ENCODE data around the gene PBX3. TPM values are rescaled to one million over a fixed set of nuclear protein-coding genes. Genes with fewer than 3 reads are reported as not detected.
A peak's percentile ranks its signal among the peaks of the same experiment; 100 is the strongest.

The PBX3 gene
- polyA plus RNA-seq, 1 donor (not counting 4 experiments of a cell fraction or from before 2014, with no cell fraction given), result 26.3 TPM

DNA sequence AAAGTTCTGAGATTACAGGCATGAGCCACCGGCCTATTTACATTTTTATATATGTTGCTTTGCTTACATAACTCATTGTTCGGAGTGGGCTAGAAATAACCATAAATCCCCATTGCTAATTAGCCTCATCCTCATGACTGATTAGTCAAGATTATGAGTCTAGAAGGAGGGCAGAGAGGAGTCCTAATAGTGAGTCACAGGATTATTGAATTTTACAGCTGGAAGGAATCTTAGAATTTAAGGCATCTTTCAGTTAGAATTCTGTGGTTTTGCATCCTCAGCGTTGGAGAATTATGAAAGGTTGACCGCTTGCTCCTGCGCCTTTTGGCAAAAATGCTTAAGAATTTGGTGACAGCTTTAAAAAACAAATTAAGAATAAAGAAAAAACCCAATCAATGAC is 2.6 kb upstream of the PBX3 start:
- no peak for FAIRE-seq
- dilution Hi-C loops (cut with MboI; ENCODE audit: extremely low pct_ligation_motif_present, low sequenced_read_pairs), result no loop called here

DNA sequence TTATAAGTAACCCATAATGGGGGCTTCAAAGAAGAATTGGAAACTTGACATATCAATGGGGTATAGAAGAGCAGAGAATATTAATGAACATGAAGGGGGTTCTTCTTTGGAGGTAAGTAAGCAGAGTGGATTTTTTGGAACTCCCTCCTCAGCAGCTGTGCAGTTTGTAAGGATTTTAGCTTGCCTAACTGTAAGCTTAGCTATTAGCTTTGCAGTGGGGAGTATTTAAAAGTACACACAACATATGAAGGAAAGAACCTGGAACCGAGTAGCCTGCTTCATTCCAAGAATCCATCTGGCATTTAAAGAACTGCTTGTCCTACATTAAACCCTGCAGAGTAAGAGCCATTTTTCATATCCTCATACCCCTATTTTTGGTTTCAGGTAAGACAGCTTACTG is 2.2 kb upstream of the PBX3 start:
- H4K20me1 ChIP-seq (ENCODE audit: control insufficient read depth, extremely low read depth, insufficient read depth, low read length), result no peaks in the 10 kb centered on the region
- no peak overlapping the region for H3K27ac ChIP-seq (ENCODE audit: control insufficient read depth, insufficient read depth, low read length)
- no peak overlapping the region for H3K9ac ChIP-seq (ENCODE audit: control insufficient read depth, extremely low read depth, insufficient read depth, low read length)
- H3K9me1 ChIP-seq (ENCODE audit: control insufficient read depth, extremely low read depth, insufficient read depth, low read length), result no peaks in the 10 kb centered on the region
- no peak overlapping the region for H3K4me3 ChIP-seq (ENCODE audit: control insufficient read depth in 2 of 3, extremely low read depth in 1 of 3, insufficient read depth in 2 of 3, low read depth in 1 of 3, low read length in 3 of 3)
- peaks cover 0 to 3% of the 10 kb centered on the region in 2 experiments for H3K36me3 ChIP-seq (ENCODE audit: control insufficient read depth in 2 of 2, extremely low read depth in 1 of 2, insufficient read depth in 2 of 2, low read length in 2 of 2)
- no peak for DNase-seq (ENCODE audit: low read depth, low spot score)
- H3K4me1 ChIP-seq (ENCODE audit: control insufficient read depth, extremely low read depth, insufficient read depth, low read length), result peaks cover 19% of the 10 kb centered on the region
- FAIRE-seq, result no peak
- TF ChIP-seq, protein P1, sequence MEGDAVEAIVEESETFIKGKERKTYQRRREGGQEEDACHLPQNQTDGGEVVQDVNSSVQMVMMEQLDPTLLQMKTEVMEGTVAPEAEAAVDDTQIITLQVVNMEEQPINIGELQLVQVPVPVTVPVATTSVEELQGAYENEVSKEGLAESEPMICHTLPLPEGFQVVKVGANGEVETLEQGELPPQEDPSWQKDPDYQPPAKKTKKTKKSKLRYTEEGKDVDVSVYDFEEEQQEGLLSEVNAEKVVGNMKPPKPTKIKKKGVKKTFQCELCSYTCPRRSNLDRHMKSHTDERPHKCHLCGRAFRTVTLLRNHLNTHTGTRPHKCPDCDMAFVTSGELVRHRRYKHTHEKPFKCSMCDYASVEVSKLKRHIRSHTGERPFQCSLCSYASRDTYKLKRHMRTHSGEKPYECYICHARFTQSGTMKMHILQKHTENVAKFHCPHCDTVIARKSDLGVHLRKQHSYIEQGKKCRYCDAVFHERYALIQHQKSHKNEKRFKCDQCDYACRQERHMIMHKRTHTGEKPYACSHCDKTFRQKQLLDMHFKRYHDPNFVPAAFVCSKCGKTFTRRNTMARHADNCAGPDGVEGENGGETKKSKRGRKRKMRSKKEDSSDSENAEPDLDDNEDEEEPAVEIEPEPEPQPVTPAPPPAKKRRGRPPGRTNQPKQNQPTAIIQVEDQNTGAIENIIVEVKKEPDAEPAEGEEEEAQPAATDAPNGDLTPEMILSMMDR (optimal IDR thresholded peaks at IDR 0.05 in 1 of 3, IDR thresholded peaks at IDR 0.05 in 1 of 3, conservative IDR thresholded peaks at IDR 0.05 in 1 of 3; ENCODE audit: extremely low read depth in 1 of 3, insufficient read depth in 2 of 3, low read length in 3 of 3), result no peak
- TF ChIP-seq EZH2 (IDR thresholded peaks at IDR 0.05; ENCODE audit: low read length), result no peak
- H2AFZ ChIP-seq (ENCODE audit: control insufficient read depth, low read length), result no peak overlapping the region
- H3K79me2 ChIP-seq (ENCODE audit: control insufficient read depth, insufficient read depth, low read length), result peaks cover 24% of the 10 kb centered on the region
- dilution Hi-C loops (cut with MboI; ENCODE audit: extremely low pct_ligation_motif_present, low sequenced_read_pairs), result no loop called here
- peak overlapping the region; percentile 89 for H3K4me2 ChIP-seq (ENCODE audit: control insufficient read depth, extremely low read depth, insufficient read depth, low read depth, low read length)
- no peaks in the 10 kb centered on the region for H3K9me3 ChIP-seq (ENCODE audit: control insufficient read depth, low read depth, low read length)
- no peaks in the 10 kb centered on the region for H3K27me3 ChIP-seq (ENCODE audit: control insufficient read depth, extremely low read depth, insufficient read depth, low read length)

More for the DNA sequence above, 2.6 kb upstream of the PBX3 start:
- TF ChIP-seq EZH2 (IDR thresholded peaks at IDR 0.05; ENCODE audit: low read length), result no peak
- TF ChIP-seq, protein P1 (optimal IDR thresholded peaks at IDR 0.05 in 1 of 3, IDR thresholded peaks at IDR 0.05 in 1 of 3, conservative IDR thresholded peaks at IDR 0.05 in 1 of 3; ENCODE audit: extremely low read depth in 1 of 3, insufficient read depth in 2 of 3, low read length in 3 of 3), result no peak
- DNase-seq (ENCODE audit: low read depth, low spot score), result no peak
- peaks cover 0 to 3% of the 10 kb centered on the region in 2 experiments for H3K36me3 ChIP-seq (ENCODE audit: control insufficient read depth in 2 of 2, extremely low read depth in 1 of 2, insufficient read depth in 2 of 2, low read length in 2 of 2)
- H3K9me1 ChIP-seq (ENCODE audit: control insufficient read depth, extremely low read depth, insufficient read depth, low read length), result no peaks in the 10 kb centered on the region
- H3K27me3 ChIP-seq (ENCODE audit: control insufficient read depth, extremely low read depth, insufficient read depth, low read length), result no peaks in the 10 kb centered on the region
- no peak overlapping the region for H3K27ac ChIP-seq (ENCODE audit: control insufficient read depth, insufficient read depth, low read length)
- H3K4me3 ChIP-seq (ENCODE audit: control insufficient read depth in 2 of 3, extremely low read depth in 1 of 3, insufficient read depth in 2 of 3, low read depth in 1 of 3, low read length in 3 of 3), result no peak overlapping the region
- H3K4me1 ChIP-seq (ENCODE audit: control insufficient read depth, extremely low read depth, insufficient read depth, low read length), result peaks cover 15% of the 10 kb centered on the region
- H4K20me1 ChIP-seq (ENCODE audit: control insufficient read depth, extremely low read depth, insufficient read depth, low read length), result no peaks in the 10 kb centered on the region
- H3K9ac ChIP-seq (ENCODE audit: control insufficient read depth, extremely low read depth, insufficient read depth, low read length), result no peak overlapping the region
- no peaks in the 10 kb centered on the region for H3K9me3 ChIP-seq (ENCODE audit: control insufficient read depth, low read depth, low read length)
- H3K79me2 ChIP-seq (ENCODE audit: control insufficient read depth, insufficient read depth, low read length), result peaks cover 20% of the 10 kb centered on the region
- no peak overlapping the region for H3K4me2 ChIP-seq (ENCODE audit: control insufficient read depth, extremely low read depth, insufficient read depth, low read depth, low read length)
- no peak overlapping the region for H2AFZ ChIP-seq (ENCODE audit: control insufficient read depth, low read length)
